ENCODE measurements around the gene PPP1R2. TPM values are rescaled to one million over a fixed set of nuclear protein-coding genes. Genes with fewer than 3 reads are reported as not detected.

The PPP1R2 gene
- total RNA-seq, 1 donor from 2014 or later = 30.9 TPM

DNA sequence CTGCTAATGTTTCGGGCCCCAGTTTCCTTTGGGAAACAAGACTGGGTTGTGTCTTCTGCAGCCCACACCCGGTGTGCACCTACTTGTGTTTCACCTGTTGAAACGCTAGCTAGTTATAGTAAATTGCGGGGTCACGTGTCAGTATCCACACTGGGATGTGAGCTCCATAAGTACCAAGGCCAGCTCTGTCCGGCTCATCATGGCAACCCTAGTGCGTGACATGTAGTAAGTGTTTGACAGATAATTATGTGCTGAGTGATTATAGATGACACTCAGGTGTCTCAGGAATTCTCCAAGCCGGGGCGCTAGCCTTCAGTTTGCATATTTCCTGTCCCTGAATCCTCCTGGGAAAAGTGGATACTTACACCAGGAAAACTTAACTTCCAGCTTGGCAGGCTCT is 27.8 kb upstream of the PPP1R2 start:
- DNase-seq (ENCODE audit: missing footprints) (no peak), ATAC-seq (no peak)
- intact Hi-C loops (cut with DNase I) = no loop called here

DNA sequence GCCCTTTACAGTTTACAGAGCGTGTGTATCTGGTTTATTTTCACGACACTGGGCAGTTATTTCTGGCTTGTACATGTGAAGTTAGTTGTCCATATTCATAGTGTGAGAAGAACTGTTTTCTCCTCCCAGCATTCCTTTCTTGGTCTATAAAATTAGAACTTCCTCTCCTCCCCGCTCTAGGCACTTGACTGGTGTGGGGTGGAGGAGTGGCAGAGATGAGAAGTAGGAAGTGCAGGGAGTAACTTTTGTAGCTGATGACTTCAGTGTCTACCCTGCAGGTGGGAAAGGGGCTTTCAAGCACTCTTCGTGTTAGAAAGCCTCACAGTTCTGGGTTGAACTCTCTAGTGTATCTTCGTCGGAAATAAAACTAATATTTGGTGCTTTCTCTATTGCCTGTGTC is 27.2 kb upstream of the PPP1R2 start:
- ATAC-seq (no peak), DNase-seq (ENCODE audit: missing footprints) (no peak)
- intact Hi-C loops (cut with DNase I) = no loop called here

DNA sequence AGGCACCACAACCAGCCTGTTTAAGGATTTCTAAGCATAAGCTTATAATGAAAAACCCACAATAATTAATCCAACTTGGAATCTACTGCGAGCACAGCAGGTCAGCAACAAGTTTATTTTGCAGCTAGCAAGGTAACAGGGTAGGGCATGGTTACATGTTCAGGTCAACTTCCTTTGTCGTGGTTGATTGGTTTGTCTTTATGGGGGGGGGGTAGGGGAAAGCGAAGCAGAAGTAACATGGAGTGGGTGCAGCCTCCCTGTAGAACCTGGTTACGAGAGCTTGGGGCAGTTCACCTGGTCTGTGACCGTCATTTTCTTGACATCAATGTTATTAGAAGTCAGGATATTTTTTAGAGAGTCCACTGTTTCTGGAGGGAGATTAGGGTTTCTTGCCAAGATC is 25.5 kb upstream of the PPP1R2 start:
- no peak for DNase-seq (ENCODE audit: missing footprints)
- ATAC-seq = no peak
- intact Hi-C loops (cut with DNase I) = no loop called here

DNA sequence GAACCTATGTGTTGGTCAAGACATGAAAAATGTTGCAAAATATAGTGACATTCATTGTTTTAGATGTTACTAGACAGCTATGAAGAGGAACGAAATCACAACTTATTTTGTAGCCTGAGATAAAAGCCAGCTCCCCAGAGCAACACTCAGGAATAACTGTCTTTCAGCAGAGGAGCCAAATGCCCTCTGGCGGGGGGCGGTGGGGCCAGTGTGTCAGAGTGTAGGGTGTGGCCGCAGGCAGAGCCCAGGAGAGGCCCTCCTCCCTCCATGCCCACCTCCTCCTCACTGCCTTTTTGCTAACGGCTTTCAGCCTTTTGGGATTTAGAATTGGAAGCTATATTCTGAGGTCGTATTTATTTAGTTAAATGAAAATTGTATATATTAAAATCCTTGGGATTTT is 23.7 kb upstream of the PPP1R2 start:
- ATAC-seq (no peak), DNase-seq (ENCODE audit: missing footprints) (no peak)
- intact Hi-C loops (cut with DNase I) = no loop called here

DNA sequence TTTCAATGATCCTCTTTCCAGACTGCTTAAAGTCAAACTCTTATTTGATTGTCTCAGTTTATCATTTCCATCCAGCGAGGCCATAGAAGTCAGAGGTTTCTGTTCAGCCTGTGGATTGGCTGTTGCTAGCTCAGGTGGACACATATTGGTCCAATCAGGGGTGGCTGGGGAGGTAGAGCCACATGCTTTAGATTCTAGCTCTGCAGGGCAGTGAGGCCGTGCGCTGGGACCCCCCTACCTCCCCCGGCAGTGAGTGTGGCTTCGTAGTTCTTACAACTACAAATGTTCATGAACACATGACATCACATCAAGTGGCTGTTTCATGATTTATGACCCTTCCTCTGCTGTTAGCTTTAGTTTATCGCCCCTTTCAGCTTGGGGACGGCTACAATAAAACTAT is 22.6 kb upstream of the PPP1R2 start:
- DNase-seq (ENCODE audit: missing footprints) (no peak), ATAC-seq (no peak)
- intact Hi-C loops (cut with DNase I) = no loop called here

DNA sequence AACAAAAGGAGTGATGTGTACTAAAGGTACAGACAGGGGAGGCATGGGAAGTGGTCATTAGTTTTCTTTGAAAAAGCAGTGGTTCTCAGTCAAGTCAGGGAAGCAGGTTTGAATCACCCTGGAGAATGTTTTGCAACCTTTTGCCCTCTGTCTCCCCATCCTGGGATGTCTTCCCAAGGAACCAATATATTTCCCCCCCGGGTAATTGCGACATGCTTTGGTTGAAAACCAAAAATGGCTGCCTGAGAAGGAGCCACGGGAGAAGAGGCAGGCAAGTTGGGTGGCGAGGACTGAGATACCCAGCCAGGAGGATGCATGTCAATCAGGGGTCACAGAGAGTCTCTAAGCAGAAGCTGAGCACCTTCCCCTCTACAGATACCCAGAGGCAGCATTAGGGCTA is 20.2 kb upstream of the PPP1R2 start:
- no peak for DNase-seq (ENCODE audit: missing footprints)
- intact Hi-C loops (cut with DNase I) = no loop called here
- ATAC-seq = no peak

DNA sequence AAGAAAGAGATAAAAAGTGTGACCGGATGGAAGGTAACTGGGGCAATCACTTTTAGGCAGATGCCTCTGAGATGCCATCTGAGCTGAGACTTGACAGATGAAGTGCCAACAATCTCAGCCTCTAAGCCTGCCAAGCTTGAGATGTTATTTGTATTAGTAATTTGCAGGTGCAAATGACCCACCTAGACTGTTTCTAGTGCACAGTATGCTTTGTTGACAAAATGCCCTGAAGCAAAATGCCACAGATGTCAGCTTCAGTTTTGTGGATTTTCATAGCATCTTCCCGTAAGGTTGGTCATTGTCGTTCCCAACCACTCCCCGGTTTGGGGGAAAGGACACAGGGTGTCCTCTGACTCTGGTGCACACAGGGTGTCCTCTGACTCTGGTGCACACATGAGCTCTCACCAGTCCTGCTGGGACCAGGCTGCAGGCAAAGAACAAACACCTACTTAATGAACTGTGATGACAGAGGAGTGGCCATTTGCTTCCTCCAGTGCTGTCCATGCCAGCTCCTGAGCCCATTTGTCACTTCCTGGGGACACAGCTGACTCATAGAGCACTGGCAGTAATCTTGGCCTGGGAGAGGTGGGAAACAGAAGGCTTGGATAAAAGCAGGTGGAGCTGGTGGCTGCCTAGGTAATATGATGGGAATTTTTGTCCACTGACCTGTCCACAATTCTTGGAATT is 16.7 kb upstream of the PPP1R2 start:
- intact Hi-C loops (cut with DNase I) = loop anchor here (5.0 kb wide), 1 partner anchor 292 kb away; no protein-coding TSS in a partner anchor
- no peak for ATAC-seq

DNA sequence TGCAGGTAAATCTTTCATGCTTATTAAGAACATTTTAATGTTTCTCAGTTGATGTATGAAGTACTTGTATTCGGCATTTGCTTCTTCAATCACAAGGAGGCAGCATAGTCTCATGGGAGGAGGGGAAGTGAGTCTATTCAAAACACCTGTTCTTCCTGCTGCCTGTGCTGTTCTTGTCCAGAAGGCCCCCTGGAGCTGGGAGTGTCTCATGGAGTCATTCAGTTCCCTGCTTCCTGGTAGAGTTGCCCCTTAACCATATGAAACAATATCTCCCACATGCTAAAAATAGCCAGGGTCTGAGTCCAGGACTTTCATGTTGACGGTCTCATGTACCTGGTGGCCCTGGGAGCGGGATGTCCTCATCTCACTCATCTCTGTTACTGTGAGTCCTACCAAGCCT is 15.5 kb upstream of the PPP1R2 start:
- intact Hi-C loops (cut with DNase I) = loop anchor here (5.0 kb wide), 1 partner anchor 294 kb away; no protein-coding TSS in a partner anchor
- no peak for DNase-seq (ENCODE audit: missing footprints)
- ATAC-seq = no peak

More for the DNA sequence above, 16.7 kb upstream of the PPP1R2 start:
- no peak for DNase-seq (ENCODE audit: missing footprints)

DNA sequence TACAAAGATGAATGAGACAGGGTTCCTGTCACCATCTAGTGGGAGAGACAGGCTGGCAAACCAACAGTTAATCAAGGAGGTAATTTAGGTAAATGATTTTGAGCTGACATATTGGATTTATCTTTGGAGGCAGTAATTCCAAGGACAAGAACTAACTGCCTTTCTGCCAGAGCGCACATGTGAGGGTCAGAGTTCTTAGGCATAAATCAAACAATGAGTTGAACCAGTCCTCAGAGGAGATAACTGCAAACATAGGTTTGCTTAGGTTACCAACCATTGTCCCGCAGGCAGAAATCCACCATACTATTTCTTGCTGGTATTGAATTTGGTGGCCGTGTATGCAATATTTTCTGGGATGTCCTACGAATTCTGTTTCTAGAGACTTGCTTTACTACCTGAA is 14.2 kb upstream of the PPP1R2 start:
- ATAC-seq = no peak
- DNase-seq (ENCODE audit: missing footprints) = no peak
- intact Hi-C loops (cut with DNase I) = loop anchor here (5.0 kb wide), 1 partner anchor 295 kb away; no protein-coding TSS in a partner anchor

DNA sequence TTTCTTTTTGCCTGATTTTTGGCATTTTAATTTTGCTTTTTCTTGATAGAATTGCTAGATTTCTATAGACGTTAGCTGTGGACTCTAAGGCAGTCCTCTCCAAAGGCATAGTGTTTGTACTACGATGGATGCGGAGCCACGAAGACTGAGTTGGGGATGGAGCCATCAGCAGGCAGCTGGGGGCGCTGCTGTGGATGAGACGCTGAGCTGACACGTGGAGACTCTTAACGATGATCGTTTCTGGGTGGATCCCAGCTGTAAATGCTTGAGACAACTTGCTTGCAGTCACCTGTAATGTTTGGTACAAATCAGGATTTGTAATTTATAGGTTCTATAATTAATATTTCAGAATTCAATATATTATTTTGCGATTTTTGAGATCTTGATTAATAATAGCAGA is 13.3 kb upstream of the PPP1R2 start:
- DNase-seq (ENCODE audit: missing footprints) = no peak
- intact Hi-C loops (cut with DNase I) = loop anchor here (5.0 kb wide), 1 partner anchor 296 kb away; no protein-coding TSS in a partner anchor
- no peak for ATAC-seq

DNA sequence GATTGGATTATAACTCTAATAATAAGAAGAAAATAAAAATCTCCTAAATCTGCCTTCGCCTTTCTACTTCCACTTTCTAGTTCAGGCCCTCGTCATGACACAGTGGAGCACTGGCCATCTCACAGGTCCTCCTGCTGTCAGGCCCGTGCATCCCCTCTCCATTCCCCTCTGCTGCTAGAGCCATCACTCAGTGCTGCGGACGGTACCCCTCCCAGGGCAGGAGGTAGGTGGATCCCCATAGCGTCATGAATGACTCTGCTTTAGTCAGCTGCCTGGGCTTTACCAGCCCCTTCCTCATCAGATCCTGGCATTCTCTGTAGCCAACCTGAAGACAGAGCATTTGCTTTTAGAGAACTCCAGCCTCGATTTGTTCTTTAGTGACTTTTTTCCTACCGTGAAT is 12.0 kb upstream of the PPP1R2 start:
- DNase-seq (ENCODE audit: missing footprints) (no peak), ATAC-seq (no peak)
- intact Hi-C loops (cut with DNase I) = loop anchor here (5.0 kb wide), 1 partner anchor 297 kb away; no protein-coding TSS in a partner anchor

DNA sequence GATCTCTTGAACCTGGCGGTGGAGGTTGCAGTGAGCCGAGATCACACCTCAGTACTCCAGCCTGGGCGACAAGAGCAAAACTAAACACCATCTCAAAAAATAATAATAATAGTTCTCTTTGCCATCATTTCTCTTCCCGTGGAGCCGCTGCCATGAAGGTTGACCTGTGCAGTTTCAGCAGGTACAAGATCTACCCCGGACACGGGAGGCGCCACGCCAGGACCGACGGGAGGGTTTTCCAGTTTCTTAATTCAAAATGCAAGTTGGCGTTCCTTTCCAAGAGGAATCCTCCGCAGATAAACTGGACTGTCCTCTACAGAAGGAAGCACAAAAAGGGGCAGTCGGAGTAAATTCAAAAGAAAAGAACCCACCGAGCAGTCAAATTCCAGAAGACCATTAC is 11.3 kb upstream of the PPP1R2 start:
- intact Hi-C loops (cut with DNase I) = no loop called here
- ATAC-seq (no peak), DNase-seq (ENCODE audit: missing footprints) (no peak)

DNA sequence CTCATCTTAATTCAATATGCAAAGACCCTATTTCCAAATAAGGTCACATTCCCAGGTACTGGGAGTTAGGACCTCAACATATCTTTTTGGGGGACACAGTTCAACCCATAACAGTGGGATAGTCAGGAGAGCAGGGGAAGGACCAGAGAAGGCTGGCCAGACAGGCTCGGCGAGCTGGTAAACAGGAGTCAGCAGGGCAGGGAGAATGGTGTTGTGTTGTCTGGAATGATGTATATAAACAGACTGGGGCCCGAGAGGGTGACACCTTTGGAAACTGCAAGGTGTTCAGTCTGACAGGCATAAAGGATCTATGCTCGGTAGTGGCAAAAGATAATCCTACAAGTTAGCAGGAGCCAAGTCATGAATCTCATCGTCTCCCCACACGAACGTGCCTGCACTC is 10.1 kb upstream of the PPP1R2 start:
- ATAC-seq (no peak), DNase-seq (ENCODE audit: missing footprints) (no peak)
- intact Hi-C loops (cut with DNase I) = no loop called here

DNA sequence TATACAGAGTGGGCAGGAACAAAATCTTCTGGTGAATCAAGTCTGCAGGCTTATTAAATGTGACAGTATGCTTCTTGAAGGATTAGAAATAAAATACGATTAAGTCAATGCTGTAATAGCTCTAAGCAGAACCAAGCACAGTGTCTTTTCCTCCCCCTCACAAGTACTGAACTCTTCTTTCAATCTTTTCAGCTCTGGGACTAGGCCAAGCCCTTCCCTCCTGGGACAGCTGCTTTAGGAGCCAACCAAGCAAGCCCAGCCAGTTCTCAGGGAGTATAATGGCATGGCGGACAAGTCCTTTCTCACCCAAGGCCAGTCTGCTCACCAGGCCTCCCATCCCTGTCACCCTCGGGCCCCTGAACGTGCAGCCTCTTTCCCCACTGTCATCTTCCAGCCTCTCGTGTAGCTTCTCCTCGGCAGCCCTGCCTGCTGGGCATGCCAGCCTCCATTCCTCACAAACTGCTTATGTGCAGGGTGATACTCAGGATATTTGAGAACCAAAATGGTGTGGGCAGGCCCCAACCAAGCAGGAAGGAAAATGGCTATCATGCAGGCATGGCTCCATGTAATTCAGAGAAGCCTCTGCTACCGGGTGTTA is 8.4 kb upstream of the PPP1R2 start:
- intact Hi-C loops (cut with DNase I) = no loop called here
- DNase-seq (ENCODE audit: missing footprints) = peak; percentile 71
- ATAC-seq = peak; percentile 84

DNA sequence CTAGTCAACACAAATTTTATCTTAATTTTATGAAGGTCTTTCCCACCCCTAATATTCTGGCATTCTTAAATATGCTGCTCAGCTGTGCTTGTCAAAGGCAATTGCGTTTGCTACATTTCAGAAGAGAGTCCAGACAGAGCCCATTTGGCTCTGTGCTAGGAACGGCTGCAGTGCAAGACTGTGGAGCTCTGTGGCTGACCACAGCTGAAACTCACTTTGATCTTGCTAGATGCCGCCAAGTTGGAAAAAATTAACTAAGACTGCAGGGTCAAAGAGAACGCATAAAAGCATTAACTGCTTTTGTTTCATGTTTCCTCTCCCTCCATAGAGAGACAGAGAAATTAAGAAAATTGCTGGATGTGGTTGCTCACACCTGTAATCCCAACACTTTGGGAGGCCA is 7.6 kb upstream of the PPP1R2 start:
- intact Hi-C loops (cut with DNase I) = no loop called here
- ATAC-seq (peak; percentile 61), DNase-seq (ENCODE audit: missing footprints) (no peak)

DNA sequence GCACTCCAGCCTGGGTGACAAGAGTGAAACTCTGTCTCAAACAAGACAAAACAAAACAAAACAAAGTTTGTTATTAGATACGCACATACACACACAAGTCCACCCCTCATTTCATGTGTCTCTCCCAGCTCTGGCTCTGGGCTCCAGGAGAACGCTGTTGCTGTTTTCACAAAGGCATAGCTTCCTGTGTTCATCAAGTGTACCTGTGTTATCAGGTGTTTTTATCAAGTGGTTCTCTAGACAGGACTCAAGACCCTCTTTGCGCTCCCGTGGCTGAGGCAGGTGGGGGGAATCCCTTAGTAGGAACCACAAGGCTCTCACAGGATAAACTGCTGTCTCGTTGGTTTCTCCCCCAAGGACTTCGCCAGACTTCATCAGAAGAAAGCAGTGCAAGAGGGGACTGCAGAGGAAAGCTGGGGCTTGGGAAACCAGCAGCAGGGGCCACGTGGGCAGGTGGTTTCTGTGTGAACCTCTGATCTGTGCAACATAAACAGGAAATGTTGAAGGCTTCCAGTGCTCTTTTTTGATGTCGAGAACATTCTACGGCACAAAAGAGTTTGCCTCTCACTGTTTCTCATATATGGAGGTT is 6.9 kb upstream of the PPP1R2 start:
- ATAC-seq = no peak
- intact Hi-C loops (cut with DNase I) = no loop called here
- DNase-seq (ENCODE audit: missing footprints) = no peak

DNA sequence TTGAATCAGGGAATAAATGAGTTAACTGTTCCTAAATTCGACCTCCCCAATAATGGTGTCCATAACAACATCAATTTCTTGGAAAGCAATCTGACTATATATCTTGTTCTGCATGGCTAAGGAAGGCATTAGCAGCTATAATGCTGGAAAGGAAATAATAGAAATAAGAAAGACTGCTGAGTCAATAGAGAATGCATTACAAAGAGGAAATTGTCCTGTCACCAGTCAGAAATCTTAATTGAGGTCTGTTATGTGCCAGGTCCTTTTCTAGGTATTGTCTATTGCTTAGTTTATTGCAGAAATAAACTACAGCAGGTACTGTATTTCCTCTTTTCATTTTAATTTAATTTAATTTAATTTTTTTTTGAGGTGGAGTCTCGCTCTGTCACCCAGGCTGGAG is 5.9 kb upstream of the PPP1R2 start:
- no peak for DNase-seq (ENCODE audit: missing footprints)
- intact Hi-C loops (cut with DNase I) = no loop called here
- ATAC-seq = no peak

DNA sequence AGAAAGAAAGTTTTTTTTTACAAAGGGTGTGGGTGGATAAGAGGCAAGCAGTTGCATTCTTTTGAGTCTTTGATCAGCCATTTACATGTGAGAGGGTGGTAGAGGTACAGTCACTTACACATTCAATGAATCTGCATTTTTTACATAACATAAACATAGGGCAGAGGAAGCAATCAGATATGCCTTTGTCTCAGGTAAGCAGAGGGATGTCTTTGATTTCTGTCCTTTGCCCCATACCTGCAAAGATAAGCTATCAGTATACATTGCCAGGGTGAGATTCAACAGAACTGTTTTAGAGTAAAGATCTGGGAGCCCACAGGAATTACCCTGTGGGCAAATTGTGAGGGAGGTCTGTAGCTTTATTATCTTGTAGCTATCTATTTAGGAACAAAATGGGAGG is 5.4 kb upstream of the PPP1R2 start:
- ATAC-seq (no peak), DNase-seq (ENCODE audit: missing footprints) (no peak)
- intact Hi-C loops (cut with DNase I) = no loop called here

DNA sequence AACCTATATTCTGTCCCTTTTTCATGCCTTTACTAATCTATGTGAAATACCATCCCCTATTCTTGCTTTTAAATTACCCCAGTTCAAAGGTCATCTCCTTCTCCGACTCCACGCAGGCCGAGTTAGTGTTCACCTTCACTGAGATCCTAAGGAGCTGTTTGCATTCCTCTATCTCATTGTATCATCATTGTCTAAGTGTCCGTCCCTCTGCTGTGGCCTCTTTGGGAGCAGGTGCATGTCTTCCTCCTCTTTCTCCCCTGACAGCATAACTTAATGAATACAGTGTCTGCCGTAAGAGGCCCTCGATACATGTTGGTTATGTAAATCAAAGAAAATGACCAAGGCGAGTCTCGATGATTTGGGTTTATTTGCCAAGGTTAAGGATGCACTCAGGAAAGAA is 4.9 kb upstream of the PPP1R2 start:
- intact Hi-C loops (cut with DNase I) = no loop called here
- no peak for ATAC-seq
- DNase-seq (ENCODE audit: missing footprints) = no peak

DNA sequence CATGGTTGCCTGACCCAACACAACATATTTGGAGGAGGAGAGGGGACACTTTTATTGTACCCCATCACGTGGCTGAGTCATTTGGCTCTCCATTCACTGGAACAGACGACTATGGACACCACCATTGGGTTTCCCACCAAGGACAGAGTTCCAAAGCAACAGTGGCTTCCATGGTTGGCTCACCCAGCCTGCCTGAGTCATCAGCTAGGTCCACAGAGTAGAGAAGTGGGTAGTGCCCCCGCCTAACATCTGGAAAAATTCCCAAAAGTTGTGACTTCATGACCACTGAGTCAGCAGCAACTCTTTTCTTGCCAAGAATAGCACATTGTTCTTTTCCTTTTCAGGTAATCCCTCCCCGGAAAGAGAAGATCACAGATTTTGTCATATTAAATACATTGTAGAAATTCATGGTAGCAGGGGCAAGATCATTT is 3.0 kb upstream of the PPP1R2 start:
- intact Hi-C loops (cut with DNase I) = no loop called here
- DNase-seq (ENCODE audit: missing footprints) (no peak), ATAC-seq (no peak)
